Measurements from ENCODE around the gene ERP27. TPM values are rescaled to one million over a fixed set of nuclear protein-coding genes. Genes with fewer than 3 reads are reported as not detected.

Gene ERP27
- total RNA-seq, 1 experiment from 2014 or later, result 2.3 TPM

DNA sequence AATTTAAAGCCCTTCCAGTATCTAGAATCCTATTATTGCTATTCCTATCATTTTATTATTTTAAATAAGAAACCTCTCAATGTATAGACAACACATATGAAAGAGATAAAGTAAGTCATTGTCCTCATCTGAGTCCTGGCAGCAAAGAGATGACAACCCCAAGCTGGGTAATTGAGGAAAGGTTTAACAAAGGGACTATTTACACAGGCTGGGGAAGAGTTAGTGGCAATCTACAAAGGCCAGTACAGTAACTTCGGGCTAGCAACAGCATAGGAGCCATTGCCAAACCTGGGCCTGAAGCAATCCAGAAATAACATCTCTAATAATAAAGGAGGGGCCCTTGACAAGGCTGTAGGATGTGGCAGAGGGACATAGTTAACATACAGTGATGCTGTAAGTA lies 45.7 kb upstream of the ERP27 start:
- TF ChIP-seq, protein P1, sequence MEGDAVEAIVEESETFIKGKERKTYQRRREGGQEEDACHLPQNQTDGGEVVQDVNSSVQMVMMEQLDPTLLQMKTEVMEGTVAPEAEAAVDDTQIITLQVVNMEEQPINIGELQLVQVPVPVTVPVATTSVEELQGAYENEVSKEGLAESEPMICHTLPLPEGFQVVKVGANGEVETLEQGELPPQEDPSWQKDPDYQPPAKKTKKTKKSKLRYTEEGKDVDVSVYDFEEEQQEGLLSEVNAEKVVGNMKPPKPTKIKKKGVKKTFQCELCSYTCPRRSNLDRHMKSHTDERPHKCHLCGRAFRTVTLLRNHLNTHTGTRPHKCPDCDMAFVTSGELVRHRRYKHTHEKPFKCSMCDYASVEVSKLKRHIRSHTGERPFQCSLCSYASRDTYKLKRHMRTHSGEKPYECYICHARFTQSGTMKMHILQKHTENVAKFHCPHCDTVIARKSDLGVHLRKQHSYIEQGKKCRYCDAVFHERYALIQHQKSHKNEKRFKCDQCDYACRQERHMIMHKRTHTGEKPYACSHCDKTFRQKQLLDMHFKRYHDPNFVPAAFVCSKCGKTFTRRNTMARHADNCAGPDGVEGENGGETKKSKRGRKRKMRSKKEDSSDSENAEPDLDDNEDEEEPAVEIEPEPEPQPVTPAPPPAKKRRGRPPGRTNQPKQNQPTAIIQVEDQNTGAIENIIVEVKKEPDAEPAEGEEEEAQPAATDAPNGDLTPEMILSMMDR (IDR thresholded peaks at IDR 0.05; ENCODE audit: unreplicated experiment), result no peak
- Mint-ChIP-seq H3K4me3 (ENCODE audit: low read depth, unreplicated experiment) (no peak overlapping the region), H3K4me1 (ENCODE audit: low read depth, unreplicated experiment) (peaks cover 10% of the 10 kb centered on the region), H3K27me3 (ENCODE audit: unreplicated experiment) (no peaks in the 10 kb centered on the region), H3K27ac (ENCODE audit: unreplicated experiment) (no peak overlapping the region), H3K9me3 (ENCODE audit: low read depth, unreplicated experiment) (peaks cover 4% of the 10 kb centered on the region), H3K36me3 (ENCODE audit: insufficient read depth, unreplicated experiment) (no peaks in the 10 kb centered on the region)
- CTCF ChIA-PET, result no interaction called here
- DNase-seq, result no peak
- intact Hi-C loops (cut with micrococcal nuclease; ENCODE audit: unreplicated experiment), result no loop called here
- BruUV-seq (replicated peaks), result no TSS peak

DNA sequence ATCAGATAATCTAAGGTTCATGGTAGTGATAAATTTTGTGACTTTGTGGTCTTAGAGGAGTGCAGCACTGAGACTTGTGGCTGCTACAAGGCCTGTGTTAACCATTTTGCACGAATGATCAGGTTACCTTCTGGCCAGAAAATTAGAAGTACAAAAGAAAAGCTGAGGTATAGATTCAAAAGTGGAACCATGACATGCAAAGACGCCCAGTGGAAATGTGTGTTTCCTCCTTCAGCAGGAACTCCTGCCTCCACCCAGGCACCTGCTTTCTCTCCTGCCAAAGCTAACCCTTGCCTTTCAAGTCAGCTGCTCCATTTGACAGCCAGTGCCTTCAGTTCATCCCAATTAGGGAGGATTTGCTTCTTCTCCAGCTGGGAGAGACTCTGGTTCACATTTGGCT lies 44.7 kb upstream of the ERP27 start:
- Mint-ChIP-seq H3K4me1 (ENCODE audit: low read depth, unreplicated experiment) (peaks cover 10% of the 10 kb centered on the region), H3K27me3 (ENCODE audit: unreplicated experiment) (no peaks in the 10 kb centered on the region), H3K36me3 (ENCODE audit: insufficient read depth, unreplicated experiment) (no peaks in the 10 kb centered on the region), H3K9me3 (ENCODE audit: low read depth, unreplicated experiment) (no peaks in the 10 kb centered on the region), H3K4me3 (ENCODE audit: low read depth, unreplicated experiment) (no peak overlapping the region), H3K27ac (ENCODE audit: unreplicated experiment) (no peak overlapping the region)
- TF ChIP-seq, protein P1 (IDR thresholded peaks at IDR 0.05; ENCODE audit: unreplicated experiment), result no peak
- intact Hi-C loops (cut with micrococcal nuclease; ENCODE audit: unreplicated experiment), result no loop called here
- no peak for DNase-seq
- BruUV-seq (replicated peaks), result no TSS peak
- CTCF ChIA-PET, result no interaction called here

DNA sequence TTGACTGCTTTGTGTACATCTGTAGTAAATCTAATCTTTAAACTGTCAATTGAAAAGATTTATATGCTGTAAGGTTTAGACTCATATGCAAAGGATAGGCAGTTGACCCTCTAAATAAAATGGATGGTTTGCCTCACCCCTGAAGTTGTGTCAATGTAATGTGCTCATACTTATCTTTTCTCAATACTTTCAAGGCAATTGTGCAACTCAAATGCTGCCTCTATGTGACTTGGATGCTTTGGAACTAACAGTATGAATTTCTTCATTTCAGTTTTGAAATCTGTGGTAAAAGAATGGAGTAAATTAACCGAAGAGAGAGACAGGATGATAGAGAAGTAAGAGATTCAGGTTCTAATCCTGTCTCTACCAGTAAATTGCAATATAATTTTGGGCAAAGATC lies 44.2 kb upstream of the ERP27 start:
- intact Hi-C loops (cut with micrococcal nuclease; ENCODE audit: unreplicated experiment), result no loop called here
- CTCF ChIA-PET, result interaction anchor here (0.6 kb wide), 1 partner anchor 825 kb away, joined by 3 read pairs; no protein-coding TSS in a partner anchor
- TF ChIP-seq, protein P1 (IDR thresholded peaks at IDR 0.05; ENCODE audit: unreplicated experiment), result no peak
- no peak overlapping the region for H3K4me3 Mint-ChIP-seq (ENCODE audit: low read depth, unreplicated experiment)
- H3K27me3 Mint-ChIP-seq (ENCODE audit: unreplicated experiment), result no peaks in the 10 kb centered on the region
- no TSS peak for BruUV-seq (replicated peaks)
- H3K4me1 Mint-ChIP-seq (ENCODE audit: low read depth, unreplicated experiment), result peaks cover 10% of the 10 kb centered on the region
- H3K9me3 Mint-ChIP-seq (ENCODE audit: low read depth, unreplicated experiment), result no peaks in the 10 kb centered on the region
- H3K27ac Mint-ChIP-seq (ENCODE audit: unreplicated experiment), result no peak overlapping the region
- no peaks in the 10 kb centered on the region for H3K36me3 Mint-ChIP-seq (ENCODE audit: insufficient read depth, unreplicated experiment)
- no peak for DNase-seq

DNA sequence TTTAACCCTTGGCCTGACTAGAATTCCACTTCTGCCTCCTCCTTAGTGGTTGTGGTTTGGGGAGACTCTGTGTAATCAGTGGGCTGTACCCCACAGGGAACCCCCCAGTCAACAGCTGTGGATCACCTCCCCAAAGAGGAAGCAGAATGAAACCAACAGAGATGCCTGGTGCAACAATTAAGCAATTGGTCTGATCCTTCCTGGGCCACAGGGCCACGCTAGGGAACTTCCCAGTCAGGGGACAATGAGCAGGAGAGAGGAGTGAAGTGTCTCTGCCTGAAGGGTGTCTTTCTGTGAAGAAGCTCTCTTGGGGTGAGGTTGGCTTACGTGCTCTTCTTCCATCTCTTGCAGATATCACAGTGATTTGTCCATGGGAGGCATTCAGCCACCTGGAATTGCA lies 42.7 kb upstream of the ERP27 start:
- no peak overlapping the region for H3K4me3 Mint-ChIP-seq (ENCODE audit: low read depth, unreplicated experiment)
- no peak for DNase-seq
- no TSS peak for BruUV-seq (replicated peaks)
- intact Hi-C loops (cut with micrococcal nuclease; ENCODE audit: unreplicated experiment), result no loop called here
- no peaks in the 10 kb centered on the region for H3K9me3 Mint-ChIP-seq (ENCODE audit: low read depth, unreplicated experiment)
- H3K36me3 Mint-ChIP-seq (ENCODE audit: insufficient read depth, unreplicated experiment), result no peaks in the 10 kb centered on the region
- TF ChIP-seq, protein P1 (IDR thresholded peaks at IDR 0.05; ENCODE audit: unreplicated experiment), result no peak
- no peak overlapping the region for H3K27ac Mint-ChIP-seq (ENCODE audit: unreplicated experiment)
- peaks cover 10% of the 10 kb centered on the region for H3K4me1 Mint-ChIP-seq (ENCODE audit: low read depth, unreplicated experiment)
- no peaks in the 10 kb centered on the region for H3K27me3 Mint-ChIP-seq (ENCODE audit: unreplicated experiment)
- CTCF ChIA-PET, result no interaction called here

Measured in Calu3 (cell line).